Neural cell (in vitro differentiated cells): ENCODE results near the gene HEG1. TPM values are rescaled to one million over a fixed set of nuclear protein-coding genes. Genes with fewer than 3 reads are reported as not detected.

Source experiments
- H2AFZ ChIP-seq: fragments of 200-600, 300-800 bp; sonication (generic), shearing (Covaris generic); 2 replicates; pipeline ENCODE4 v1.6.0; 2014; ENCODE audit warnings: low read depth, mild to moderate bottlenecking, antibody characterized with exemption, low read length, moderate library complexity
- H3F3A ChIP-seq: fragments of 200-600 bp; shearing (Covaris generic); 2 replicates; pipeline ENCODE4 v1.6.1; 2016; ENCODE audit warnings: mild to moderate bottlenecking, moderate library complexity, mixed read lengths, antibody characterized with exemption, low read length; ENCODE audit not compliant: insufficient read depth, poor library complexity, severe bottlenecking
- H3K27ac ChIP-seq: fragments of 200-600, 300-800 bp; sonication (generic), shearing (Covaris generic); 2 replicates; pipeline ENCODE4 v1.5.1; 2014; ENCODE audit warnings: mild to moderate bottlenecking, low read length, moderate library complexity
- H3K27me3 ChIP-seq: fragments of 300-800, 200-600 bp; sonication (generic), shearing (Covaris generic); 2 replicates; pipeline ENCODE4 v1.6.0; 2014; ENCODE audit warnings: mild to moderate bottlenecking, low read depth, low read length, moderate library complexity; ENCODE audit not compliant: insufficient read depth
- H3K36me3 ChIP-seq: fragments of 300-800, 200-600 bp; sonication (generic), shearing (Covaris generic); 2 replicates; pipeline ENCODE4 v1.5.1; 2014; ENCODE audit warnings: mild to moderate bottlenecking, antibody characterized with exemption, low read length, moderate library complexity; ENCODE audit not compliant: insufficient read depth
- H3K4me2 ChIP-seq: fragments of 300-800, 200-600 bp; sonication (generic), shearing (Covaris generic); 2 replicates; pipeline ENCODE4 v1.6.0; 2014; ENCODE audit warnings: mild to moderate bottlenecking, low read length
- H3K4me3 ChIP-seq: fragments of 300-800, 200-600 bp; sonication (generic), shearing (Covaris generic); 2 replicates; pipeline ENCODE4 v1.5.1; 2014; ENCODE audit warnings: mild to moderate bottlenecking, low read length, moderate library complexity
- H3K79me2 ChIP-seq: fragments of 200-600 bp; shearing (Covaris generic); replicated peaks from 2 replicates; pipeline ENCODE4 v1.6.0; 2014; ENCODE audit warnings: mild to moderate bottlenecking, low read length, moderate library complexity; ENCODE audit not compliant: insufficient read depth
- H3K9ac ChIP-seq: fragments of 300-800, 200-600 bp; sonication (generic), shearing (Covaris generic); 2 replicates; pipeline ENCODE4 v1.6.1; 2016; ENCODE audit warnings: mild to moderate bottlenecking, low read length, mixed read lengths
- H3K9me2 ChIP-seq: fragments of 200-600 bp; shearing (Covaris generic); 2 replicates; pipeline ENCODE4 v1.6.1; 2016; ENCODE audit warnings: mild to moderate bottlenecking, low read length, mixed read lengths; ENCODE audit not compliant: insufficient read depth
- H3K9me3 ChIP-seq: fragments of 200-600, 300-800 bp; sonication (generic), shearing (Covaris generic); 2 replicates; pipeline ENCODE4 v1.6.1; 2016; ENCODE audit warnings: mild to moderate bottlenecking, mixed run types, low read length, moderate library complexity, mixed read lengths
- H4K20me1 ChIP-seq: fragments of 200-600 bp; shearing (Covaris generic); 2 replicates; pipeline ENCODE4 v1.6.1; 2016; ENCODE audit warnings: mild to moderate bottlenecking, mixed run types; ENCODE audit not compliant: insufficient read depth
- EP300 ChIP-seq: fragments of 450-650 bp; conservative IDR thresholded peaks from 2 replicates; pipeline ENCODE4 v1.6.1; 2014; ENCODE audit warnings: antibody characterized with exemption, mild to moderate bottlenecking, moderate library complexity; ENCODE audit not compliant: poor library complexity, severe bottlenecking
- EZH2 ChIP-seq: fragments of 200-600, 300-800 bp; shearing (Covaris generic), sonication (generic); IDR thresholded peaks from 2 replicates; pipeline ENCODE4 v1.6.1; 2014; ENCODE audit warnings: antibody characterized with exemption, low read length, borderline replicate concordance, mild to moderate bottlenecking; ENCODE audit not compliant: insufficient read depth, poor library complexity, severe bottlenecking
- MXI1 ChIP-seq: fragments of 450-650 bp; conservative IDR thresholded peaks from 2 replicates; pipeline ENCODE4 v1.6.1; 2014; ENCODE audit warnings: antibody characterized with exemption, mild to moderate bottlenecking; ENCODE audit not compliant: poor library complexity, severe bottlenecking
- POLR2AphosphoS5 ChIP-seq: IDR thresholded peaks from 2 replicates; pipeline ENCODE4 v1.6.1; 2012
- RAD21 ChIP-seq: fragments of 450-650 bp; conservative IDR thresholded peaks from 2 replicates; pipeline ENCODE4 v1.6.1; 2014; ENCODE audit warnings: antibody characterized with exemption, mild to moderate bottlenecking, moderate library complexity
- SMC3 ChIP-seq: fragments of 450-650 bp; conservative IDR thresholded peaks from 2 replicates; pipeline ENCODE4 v1.6.1; 2014; ENCODE audit warnings: antibody characterized with exemption, mild to moderate bottlenecking, moderate library complexity; ENCODE audit not compliant: poor library complexity
- TAF1 ChIP-seq: IDR thresholded peaks from 2 replicates; pipeline ENCODE4 v1.6.1; 2012; ENCODE audit warnings: low read depth
- polyA plus RNA-seq: library from polyadenylated mRNA; depleted of rRNA; stranded (reverse); fragments of >200 nt; gene quantifications from 2 replicates; pipeline ENCODE4 v1.2.3, GENCODE V29; 2014
- TF ChIP-seq, protein P1 (sequence below): IDR thresholded peaks from 2 replicates; pipeline ENCODE4 v1.6.1; 2012; ENCODE audit warnings: borderline replicate concordance
- TF ChIP-seq, protein P2 (sequence below): fragments of 450-650 bp; IDR thresholded peaks from 2 replicates; pipeline ENCODE4 v1.5.1; 2014; ENCODE audit warnings: antibody characterized with exemption, mild to moderate bottlenecking, moderate library complexity; ENCODE audit not compliant: poor library complexity, severe bottlenecking

The HEG1 gene
- polyA plus RNA-seq, 1 donor from 2014 or later: 0.48 TPM

DNA sequence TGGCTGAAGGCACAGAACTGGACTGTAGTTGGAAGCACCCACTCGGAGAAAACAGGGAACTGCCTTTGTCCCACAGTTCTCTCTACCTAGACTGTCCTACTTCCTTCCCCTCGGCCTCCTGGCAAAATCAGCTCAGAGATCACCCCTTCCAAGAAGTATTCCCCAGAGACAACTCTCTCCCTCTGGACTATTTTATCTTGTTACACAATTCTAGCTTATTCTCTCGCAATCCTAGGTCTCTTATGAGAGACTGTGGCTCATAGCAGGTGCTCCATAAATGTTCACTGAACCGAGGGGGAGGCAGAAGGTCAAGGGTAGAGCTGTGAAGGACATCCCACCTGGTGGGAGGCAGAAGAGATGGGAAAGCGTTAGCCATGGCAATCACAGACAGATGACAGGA is 10.6 kb downstream of the HEG1 start:
- H3K27ac ChIP-seq: no peak overlapping the region
- no peak overlapping the region for H2AFZ ChIP-seq
- H3K9me2 ChIP-seq: no peaks in the 10 kb centered on the region
- no peak overlapping the region for H3K4me2 ChIP-seq
- no peaks in the 10 kb centered on the region for H3K9me3 ChIP-seq
- H3K9ac ChIP-seq: no peak overlapping the region
- no peaks in the 10 kb centered on the region for H4K20me1 ChIP-seq
- no peak overlapping the region for H3K4me3 ChIP-seq
- H3F3A ChIP-seq: no peaks in the 10 kb centered on the region
- H3K27me3 ChIP-seq: no peaks in the 10 kb centered on the region
- TF ChIP-seq, protein P1, sequence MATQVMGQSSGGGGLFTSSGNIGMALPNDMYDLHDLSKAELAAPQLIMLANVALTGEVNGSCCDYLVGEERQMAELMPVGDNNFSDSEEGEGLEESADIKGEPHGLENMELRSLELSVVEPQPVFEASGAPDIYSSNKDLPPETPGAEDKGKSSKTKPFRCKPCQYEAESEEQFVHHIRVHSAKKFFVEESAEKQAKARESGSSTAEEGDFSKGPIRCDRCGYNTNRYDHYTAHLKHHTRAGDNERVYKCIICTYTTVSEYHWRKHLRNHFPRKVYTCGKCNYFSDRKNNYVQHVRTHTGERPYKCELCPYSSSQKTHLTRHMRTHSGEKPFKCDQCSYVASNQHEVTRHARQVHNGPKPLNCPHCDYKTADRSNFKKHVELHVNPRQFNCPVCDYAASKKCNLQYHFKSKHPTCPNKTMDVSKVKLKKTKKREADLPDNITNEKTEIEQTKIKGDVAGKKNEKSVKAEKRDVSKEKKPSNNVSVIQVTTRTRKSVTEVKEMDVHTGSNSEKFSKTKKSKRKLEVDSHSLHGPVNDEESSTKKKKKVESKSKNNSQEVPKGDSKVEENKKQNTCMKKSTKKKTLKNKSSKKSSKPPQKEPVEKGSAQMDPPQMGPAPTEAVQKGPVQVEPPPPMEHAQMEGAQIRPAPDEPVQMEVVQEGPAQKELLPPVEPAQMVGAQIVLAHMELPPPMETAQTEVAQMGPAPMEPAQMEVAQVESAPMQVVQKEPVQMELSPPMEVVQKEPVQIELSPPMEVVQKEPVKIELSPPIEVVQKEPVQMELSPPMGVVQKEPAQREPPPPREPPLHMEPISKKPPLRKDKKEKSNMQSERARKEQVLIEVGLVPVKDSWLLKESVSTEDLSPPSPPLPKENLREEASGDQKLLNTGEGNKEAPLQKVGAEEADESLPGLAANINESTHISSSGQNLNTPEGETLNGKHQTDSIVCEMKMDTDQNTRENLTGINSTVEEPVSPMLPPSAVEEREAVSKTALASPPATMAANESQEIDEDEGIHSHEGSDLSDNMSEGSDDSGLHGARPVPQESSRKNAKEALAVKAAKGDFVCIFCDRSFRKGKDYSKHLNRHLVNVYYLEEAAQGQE: no peak
- TF ChIP-seq TAF1: no peak
- TF ChIP-seq SMC3: no peak
- TF ChIP-seq EZH2: no peak
- TF ChIP-seq POLR2AphosphoS5: no peak
- TF ChIP-seq, protein P2, sequence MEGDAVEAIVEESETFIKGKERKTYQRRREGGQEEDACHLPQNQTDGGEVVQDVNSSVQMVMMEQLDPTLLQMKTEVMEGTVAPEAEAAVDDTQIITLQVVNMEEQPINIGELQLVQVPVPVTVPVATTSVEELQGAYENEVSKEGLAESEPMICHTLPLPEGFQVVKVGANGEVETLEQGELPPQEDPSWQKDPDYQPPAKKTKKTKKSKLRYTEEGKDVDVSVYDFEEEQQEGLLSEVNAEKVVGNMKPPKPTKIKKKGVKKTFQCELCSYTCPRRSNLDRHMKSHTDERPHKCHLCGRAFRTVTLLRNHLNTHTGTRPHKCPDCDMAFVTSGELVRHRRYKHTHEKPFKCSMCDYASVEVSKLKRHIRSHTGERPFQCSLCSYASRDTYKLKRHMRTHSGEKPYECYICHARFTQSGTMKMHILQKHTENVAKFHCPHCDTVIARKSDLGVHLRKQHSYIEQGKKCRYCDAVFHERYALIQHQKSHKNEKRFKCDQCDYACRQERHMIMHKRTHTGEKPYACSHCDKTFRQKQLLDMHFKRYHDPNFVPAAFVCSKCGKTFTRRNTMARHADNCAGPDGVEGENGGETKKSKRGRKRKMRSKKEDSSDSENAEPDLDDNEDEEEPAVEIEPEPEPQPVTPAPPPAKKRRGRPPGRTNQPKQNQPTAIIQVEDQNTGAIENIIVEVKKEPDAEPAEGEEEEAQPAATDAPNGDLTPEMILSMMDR: no peak
- no peak for TF ChIP-seq EP300
- no peak for TF ChIP-seq RAD21
- no peak for TF ChIP-seq MXI1
- no peaks in the 10 kb centered on the region for H3K36me3 ChIP-seq
- no peaks in the 10 kb centered on the region for H3K79me2 ChIP-seq

DNA sequence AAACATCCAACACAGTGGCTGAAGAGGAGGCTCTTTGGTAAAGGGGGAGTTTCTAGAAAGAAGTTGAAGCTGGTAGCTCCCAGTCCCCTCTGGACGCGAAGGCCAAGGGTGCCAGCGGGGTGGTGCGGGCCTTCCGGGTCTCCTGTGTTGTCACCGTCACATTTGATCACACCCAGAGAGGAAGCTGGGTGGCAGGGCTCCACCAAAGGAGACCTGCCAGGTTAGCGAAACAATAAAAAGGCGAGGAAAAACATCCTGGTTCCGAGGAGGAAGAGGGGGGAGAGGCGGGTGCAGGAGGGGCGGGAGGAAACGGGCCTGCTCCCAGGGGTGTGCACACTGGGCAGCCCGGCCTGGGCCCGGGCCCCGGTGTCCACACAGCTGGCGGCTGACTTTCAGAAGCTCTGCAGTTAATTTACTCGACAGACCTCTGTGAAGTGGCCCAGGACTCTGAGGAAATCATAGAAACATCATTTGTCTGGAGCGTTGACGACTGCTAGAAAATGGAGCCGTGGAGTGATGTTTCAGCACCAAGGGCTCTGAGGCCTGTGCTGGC is 12.1 kb downstream of the HEG1 start:
- no peaks in the 10 kb centered on the region for H3K9me2 ChIP-seq
- no peaks in the 10 kb centered on the region for H3K79me2 ChIP-seq
- H3K4me2 ChIP-seq: no peak overlapping the region
- no peaks in the 10 kb centered on the region for H4K20me1 ChIP-seq
- no peak overlapping the region for H3K27ac ChIP-seq
- H3K9ac ChIP-seq: no peak overlapping the region
- no peaks in the 10 kb centered on the region for H3F3A ChIP-seq
- H2AFZ ChIP-seq: no peak overlapping the region
- no peaks in the 10 kb centered on the region for H3K27me3 ChIP-seq
- H3K4me3 ChIP-seq: no peak overlapping the region
- no peak for TF ChIP-seq EZH2
- no peak for TF ChIP-seq MXI1
- TF ChIP-seq POLR2AphosphoS5: no peak
- TF ChIP-seq TAF1: no peak
- TF ChIP-seq, protein P1: no peak
- TF ChIP-seq, protein P2: no peak
- TF ChIP-seq EP300: no peak
- no peak for TF ChIP-seq RAD21
- H3K36me3 ChIP-seq: no peaks in the 10 kb centered on the region
- H3K9me3 ChIP-seq: no peaks in the 10 kb centered on the region
